Natural killer cell (primary cell): ENCODE measurements around the gene RAB27A. TPM values are rescaled to one million over a fixed set of nuclear protein-coding genes. Genes with fewer than 3 reads are reported as not detected.
A peak's percentile ranks its signal among the peaks of the same experiment; 100 is the strongest.

Experiments used
- ATAC-seq, 3 donors: fragments of 150-1000 bp in 2 of 3; fragments of 200-7000 bp in 1 of 3; cut with Tn5 transposase; 1 replicate in 1 of 3; 2 replicates in 2 of 3; pipeline ENCODE4 v1.10.0; 2021; ENCODE audit warnings: mild to moderate bottlenecking in 2 of 3, moderate library complexity in 2 of 3
- DNase-seq, 2 donors: peaks; one replicate each; pipeline versions ENCODE4 v3.0.0 to v3.0.0-alpha.2; 2013 to 2021; ENCODE audit warnings: mixed read lengths in 1 of 2
- H3K27ac ChIP-seq: one replicate; pipeline ENCODE4 v1.5.1; 2013; ENCODE audit warnings: mild to moderate bottlenecking, low read length
- H3K27me3 ChIP-seq: one replicate; pipeline ENCODE4 v1.6.1; 2013; ENCODE audit warnings: low read length; ENCODE audit not compliant: control insufficient read depth, insufficient read depth
- H3K36me3 ChIP-seq: one replicate; pipeline ENCODE4 v1.6.1; 2013; ENCODE audit warnings: low read length; ENCODE audit not compliant: control insufficient read depth, insufficient read depth
- H3K4me1 ChIP-seq: one replicate; pipeline ENCODE4 v1.6.1; 2013; ENCODE audit warnings: low read length; ENCODE audit not compliant: control insufficient read depth, insufficient read depth
- H3K4me3 ChIP-seq: one replicate; pipeline ENCODE4 v1.5.1; 2013; ENCODE audit warnings: low read length
- H3K9me3 ChIP-seq: one replicate; pipeline ENCODE4 v1.6.1; 2013; ENCODE audit warnings: low read length; ENCODE audit not compliant: control insufficient read depth, insufficient read depth
- H3K27ac Mint-ChIP-seq, 2 donors: one replicate each; pipeline ENCODE4 v1.8.0; 2022; ENCODE audit warnings: mild to moderate bottlenecking in 2 of 2, mixed read lengths in 2 of 2, moderate library complexity in 1 of 2
- H3K27me3 Mint-ChIP-seq, 2 donors: one replicate each; pipeline ENCODE4 v1.8.0; 2022; ENCODE audit warnings: low read depth in 2 of 2, mixed read lengths in 2 of 2
- H3K36me3 Mint-ChIP-seq: one replicate; pipeline ENCODE4 v1.8.0; 2022; ENCODE audit warnings: mixed read lengths
- H3K4me1 Mint-ChIP-seq, 2 donors: one replicate each; pipeline ENCODE4 v1.8.0; 2022; ENCODE audit warnings: mixed read lengths in 2 of 2
- H3K4me3 Mint-ChIP-seq: one replicate; pipeline ENCODE4 v1.8.0; 2022; ENCODE audit warnings: mild to moderate bottlenecking, moderate library complexity, mixed read lengths
- H3K9me3 Mint-ChIP-seq, 2 donors: one replicate each; pipeline ENCODE4 v1.8.0; 2022; ENCODE audit warnings: mixed read lengths in 2 of 2
- WGBS: methylation state at CpG from one replicate; pipeline ENCODE4 v1.1.7; 2013; ENCODE audit warnings: missing lambda C conversion rate; ENCODE audit not compliant: insufficient coverage; 5-methylcytosine and 5-hydroxymethylcytosine counted together
- intact Hi-C: fragments of 100-400 bp; cut with micrococcal nuclease; formaldehyde crosslinking; loops from one replicate; pipeline ENCODE4 v1.14.2; 2022
- total RNA-seq, 4 donors: library from RNA; stranded (reverse); fragments of 120-200 nt in 1 of 4; gene quantifications; one replicate each; pipeline versions ENCODE4 v1.2.3 to v1.2.4, GENCODE V29; 2013 to 2022
- TF ChIP-seq, protein P1 (sequence below): fragments of 200-600 bp; IDR thresholded peaks from one replicate; pipeline ENCODE4 v1.8.0; 2022; ENCODE audit warnings: antibody characterized with exemption

RAB27A gene
- total RNA-seq, 3 donors from 2014 or later (not counting 1 experiment from before 2014, with no cell fraction given) = 90.0 to 111 (median 98.1) TPM

GRCh38 chr15:55179141-55179540 lies 110.5 kb downstream of the RAB27A start:
- intact Hi-C loops = no loop called here
- Mint-ChIP-seq H3K27me3 (no peaks in the 10 kb centered on the region), H3K27ac (peak overlapping the region; percentile 46 to 47)

GRCh38 chr15:55170361-55170760 lies 119.3 kb downstream of the RAB27A start:
- Mint-ChIP-seq H3K9me3 (no peaks in the 10 kb centered on the region), H3K36me3 (no peaks in the 10 kb centered on the region), H3K27ac (no peak overlapping the region), H3K27me3 (no peaks in the 10 kb centered on the region), H3K4me3 (no peak overlapping the region), H3K4me1 (peaks cover 0 to 4% of the 10 kb centered on the region in 2 donors)
- no peaks in the 10 kb centered on the region for H3K4me1 ChIP-seq
- intact Hi-C loops = no loop called here
- H3K27ac ChIP-seq = no peak overlapping the region
- H3K27me3 ChIP-seq = no peaks in the 10 kb centered on the region
- DNase-seq (no peak), ATAC-seq (no peak)
- H3K9me3 ChIP-seq = no peaks in the 10 kb centered on the region
- WGBS = no CpG with 5 or more reads among the region's 4 CpGs
- H3K4me3 ChIP-seq = no peak overlapping the region
- H3K36me3 ChIP-seq = no peaks in the 10 kb centered on the region
- TF ChIP-seq, protein P1, sequence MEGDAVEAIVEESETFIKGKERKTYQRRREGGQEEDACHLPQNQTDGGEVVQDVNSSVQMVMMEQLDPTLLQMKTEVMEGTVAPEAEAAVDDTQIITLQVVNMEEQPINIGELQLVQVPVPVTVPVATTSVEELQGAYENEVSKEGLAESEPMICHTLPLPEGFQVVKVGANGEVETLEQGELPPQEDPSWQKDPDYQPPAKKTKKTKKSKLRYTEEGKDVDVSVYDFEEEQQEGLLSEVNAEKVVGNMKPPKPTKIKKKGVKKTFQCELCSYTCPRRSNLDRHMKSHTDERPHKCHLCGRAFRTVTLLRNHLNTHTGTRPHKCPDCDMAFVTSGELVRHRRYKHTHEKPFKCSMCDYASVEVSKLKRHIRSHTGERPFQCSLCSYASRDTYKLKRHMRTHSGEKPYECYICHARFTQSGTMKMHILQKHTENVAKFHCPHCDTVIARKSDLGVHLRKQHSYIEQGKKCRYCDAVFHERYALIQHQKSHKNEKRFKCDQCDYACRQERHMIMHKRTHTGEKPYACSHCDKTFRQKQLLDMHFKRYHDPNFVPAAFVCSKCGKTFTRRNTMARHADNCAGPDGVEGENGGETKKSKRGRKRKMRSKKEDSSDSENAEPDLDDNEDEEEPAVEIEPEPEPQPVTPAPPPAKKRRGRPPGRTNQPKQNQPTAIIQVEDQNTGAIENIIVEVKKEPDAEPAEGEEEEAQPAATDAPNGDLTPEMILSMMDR = no peak

More at GRCh38 chr15:55179141-55179540, 110.5 kb downstream of the RAB27A start:
- Mint-ChIP-seq H3K4me1 (peaks cover 0 to 5% of the 10 kb centered on the region in 2 donors), H3K36me3 (peaks cover 33% of the 10 kb centered on the region), H3K9me3 (no peaks in the 10 kb centered on the region), H3K4me3 (no peak overlapping the region)
- TF ChIP-seq, protein P1 = no peak
- Histone ChIP-seq H3K36me3 (peaks cover 57% of the 10 kb centered on the region), H3K4me3 (no peak overlapping the region), H3K4me1 (no peaks in the 10 kb centered on the region), H3K9me3 (no peaks in the 10 kb centered on the region), H3K27ac (no peak overlapping the region), H3K27me3 (no peaks in the 10 kb centered on the region)
- no peak for ATAC-seq
- no peak for DNase-seq

DNA sequence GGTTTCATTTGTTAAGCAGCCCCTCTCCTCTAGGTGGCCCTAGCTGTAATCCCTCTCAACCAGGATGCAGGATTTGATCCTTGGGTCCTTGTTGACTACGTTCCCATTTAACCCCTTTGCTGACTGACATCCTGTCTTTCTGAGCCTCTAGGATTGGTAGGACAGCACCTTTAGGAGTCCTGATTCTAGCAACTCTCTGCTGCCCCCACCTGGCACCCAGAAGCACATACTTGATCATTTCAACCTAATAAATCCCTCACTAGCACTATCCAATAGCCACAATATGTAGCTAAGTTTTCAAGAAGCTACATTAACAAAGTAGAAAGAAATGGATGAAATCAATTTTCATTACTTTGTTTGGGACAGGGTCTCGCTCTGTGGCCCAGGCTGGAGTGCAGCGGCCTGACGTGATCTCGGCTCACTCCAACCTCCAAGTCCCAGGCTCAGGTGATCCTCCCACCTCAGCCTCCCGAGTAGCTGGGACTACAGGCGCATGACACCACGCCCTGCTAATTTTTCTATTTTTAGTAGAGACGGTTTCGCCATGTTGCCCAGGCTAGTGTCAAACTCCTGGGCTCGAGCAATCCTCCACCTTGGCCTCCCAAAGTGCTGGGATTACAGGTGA lies 121.2 kb downstream of the RAB27A start:
- DNase-seq (peak; percentile 27 to 66), ATAC-seq (peak in 2 of 3 donors; percentile 70 to 73)
- H3K4me3 Mint-ChIP-seq = no peak overlapping the region
- no peaks in the 10 kb centered on the region for H3K9me3 ChIP-seq
- no peaks in the 10 kb centered on the region for H3K27me3 ChIP-seq
- H3K27me3 Mint-ChIP-seq = no peaks in the 10 kb centered on the region
- no peak overlapping the region for H3K27ac ChIP-seq
- no peak overlapping the region for H3K27ac Mint-ChIP-seq
- H3K4me1 ChIP-seq = no peaks in the 10 kb centered on the region
- TF ChIP-seq, protein P1 = peak; percentile 79
- 69% methylated on average over 11 of the region's 11 CpGs for WGBS
- H3K9me3 Mint-ChIP-seq = no peaks in the 10 kb centered on the region
- intact Hi-C loops = no loop called here
- H3K36me3 Mint-ChIP-seq = no peaks in the 10 kb centered on the region
- peaks cover 0 to 4% of the 10 kb centered on the region in 2 donors for H3K4me1 Mint-ChIP-seq
- H3K4me3 ChIP-seq = no peak overlapping the region
- H3K36me3 ChIP-seq = no peaks in the 10 kb centered on the region

- no peak overlapping the region for H3K4me3 ChIP-seq
- Mint-ChIP-seq H3K36me3 (no peaks in the 10 kb centered on the region), H3K9me3 (no peaks in the 10 kb centered on the region), H3K4me3 (no peak overlapping the region), H3K27me3 (peaks cover 3 to 9% of the 10 kb centered on the region in 2 donors), H3K27ac (no peak overlapping the region), H3K4me1 (peaks cover 0 to 4% of the 10 kb centered on the region in 2 donors)
- ATAC-seq = no peak
- no peaks in the 10 kb centered on the region for H3K4me1 ChIP-seq
- no peak overlapping the region for H3K27ac ChIP-seq
- DNase-seq = no peak
- intact Hi-C loops = no loop called here
- TF ChIP-seq, protein P1 = no peak
- no peaks in the 10 kb centered on the region for H3K36me3 ChIP-seq
- no peaks in the 10 kb centered on the region for H3K27me3 ChIP-seq
- no peaks in the 10 kb centered on the region for H3K9me3 ChIP-seq
- whole genome bisulfite sequencing = 90% methylated on average over 4 of the region's 4 CpGs
These were observed 125.3 kb downstream of the RAB27A start for GRCh38 chr15:55164284-55164683.
